GM18868 (cell line): ENCODE results near the gene REEP5.

Source experiments
- ATAC-seq: cut with Tn5 transposase; IDR thresholded peaks from one replicate; pipeline ENCODE4 v1.9.1; 2021; ENCODE audit warnings: mild to moderate bottlenecking, moderate library complexity; ENCODE audit not compliant: unreplicated experiment

REEP5 gene

DNA sequence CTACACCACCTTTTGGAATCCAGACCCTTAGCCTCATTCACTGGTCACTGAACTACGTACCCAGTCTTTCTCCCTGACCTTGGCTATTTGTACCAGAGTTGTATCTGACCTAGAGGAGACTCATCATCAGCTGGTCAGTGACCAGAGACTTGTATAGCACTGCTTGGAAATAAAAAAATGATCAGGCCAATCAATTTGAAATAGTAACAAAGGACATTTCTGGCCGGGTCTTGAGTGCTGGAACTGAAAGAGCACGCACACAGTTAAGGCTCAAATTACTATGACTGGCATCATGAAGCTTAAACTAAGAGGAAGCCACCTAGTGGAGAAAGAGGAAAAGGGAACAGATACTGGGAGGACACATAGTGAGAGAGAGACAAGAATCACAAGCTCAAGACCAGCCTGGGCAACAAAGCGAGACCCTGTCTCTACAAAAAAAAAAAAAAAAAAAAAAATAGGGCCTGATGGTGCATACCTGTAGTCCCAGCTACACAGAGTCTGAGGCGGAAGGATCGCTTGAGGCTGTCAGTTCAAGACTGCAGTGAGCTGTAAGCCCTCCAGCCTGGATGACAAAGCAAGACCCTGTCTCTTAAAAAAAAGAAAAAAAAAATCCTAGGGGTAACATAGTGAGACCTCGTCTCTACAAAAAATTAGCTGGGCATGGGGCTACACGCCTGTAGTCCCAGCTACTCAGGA lies 73.8 kb downstream of the REEP5 start:
- peak; percentile 99 for ATAC-seq

DNA sequence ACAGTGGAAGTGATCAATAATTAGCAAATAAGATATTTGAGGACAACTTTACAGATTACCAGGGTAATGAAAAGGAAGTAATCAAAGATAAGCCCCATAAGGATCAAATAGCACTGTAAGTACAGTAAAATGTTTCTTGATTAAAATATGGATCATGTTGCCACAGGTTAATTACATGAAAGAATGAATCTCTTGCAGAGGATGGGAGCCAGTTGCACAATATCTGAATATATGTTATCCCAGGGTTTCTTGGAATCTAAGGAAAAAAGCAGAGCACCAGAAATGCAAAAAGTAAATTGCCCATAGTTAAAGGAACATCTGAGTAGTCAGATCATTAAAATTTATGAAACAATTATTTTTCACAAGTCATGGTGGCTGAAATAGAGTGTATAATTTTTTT lies 74.7 kb downstream of the REEP5 start:
- no peak for ATAC-seq

DNA sequence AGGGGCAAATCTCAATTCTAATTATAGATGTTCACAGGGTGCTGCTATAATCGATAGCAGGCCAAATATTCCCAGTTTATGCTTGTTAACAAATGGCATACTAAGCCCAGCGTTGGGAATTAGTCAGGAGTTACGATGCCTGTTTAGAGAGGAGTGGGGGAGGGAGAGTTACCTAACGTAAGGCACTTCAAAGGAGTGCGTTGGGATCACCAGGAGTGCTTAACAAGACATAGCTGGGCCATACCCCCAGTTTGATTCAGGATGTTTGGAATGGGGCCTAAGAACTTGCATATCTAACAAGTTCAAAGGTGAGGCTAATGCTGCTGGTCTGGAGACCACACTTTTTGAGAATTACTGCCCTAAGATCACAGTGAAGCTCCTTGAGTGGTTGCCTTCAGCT lies 75.5 kb downstream of the REEP5 start:
- ATAC-seq, result no peak

DNA sequence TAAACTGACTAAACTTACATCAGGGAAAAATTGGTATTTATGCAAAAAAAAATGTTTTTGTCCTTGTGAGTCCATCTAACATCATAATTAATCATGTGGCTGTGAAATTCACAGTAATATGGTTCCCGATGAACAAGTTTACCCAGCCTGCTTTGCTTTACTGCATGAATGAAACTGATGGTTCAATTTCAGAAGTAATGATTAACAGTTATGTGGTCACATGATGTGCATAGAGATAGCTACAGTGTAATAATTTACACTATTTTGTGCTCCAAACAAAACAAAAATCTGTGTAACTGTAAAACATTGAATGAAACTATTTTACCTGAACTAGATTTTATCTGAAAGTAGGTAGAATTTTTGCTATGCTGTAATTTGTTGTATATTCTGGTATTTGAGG lies 77.5 kb downstream of the REEP5 start:
- ATAC-seq, result no peak

DNA sequence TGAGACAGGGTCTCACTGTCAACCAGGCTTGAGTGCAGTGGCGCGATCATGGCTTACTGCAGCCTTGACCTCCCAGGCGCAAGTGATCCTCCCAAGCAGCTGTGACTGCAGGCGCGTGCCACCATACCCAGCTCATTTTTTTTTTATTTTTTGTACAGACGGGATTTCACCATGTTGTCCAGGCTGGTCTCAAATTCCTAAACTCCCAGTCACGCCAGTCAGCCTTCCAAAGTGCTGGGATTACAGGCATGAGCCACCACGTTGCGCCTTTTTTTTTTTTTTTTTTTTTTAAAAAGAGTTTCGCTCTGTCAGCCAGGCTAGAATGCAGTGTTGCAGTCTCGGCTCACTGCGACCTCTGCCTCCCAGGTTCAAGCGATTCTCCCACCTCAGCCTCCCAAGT lies 88.1 kb downstream of the REEP5 start:
- ATAC-seq, result no peak

DNA sequence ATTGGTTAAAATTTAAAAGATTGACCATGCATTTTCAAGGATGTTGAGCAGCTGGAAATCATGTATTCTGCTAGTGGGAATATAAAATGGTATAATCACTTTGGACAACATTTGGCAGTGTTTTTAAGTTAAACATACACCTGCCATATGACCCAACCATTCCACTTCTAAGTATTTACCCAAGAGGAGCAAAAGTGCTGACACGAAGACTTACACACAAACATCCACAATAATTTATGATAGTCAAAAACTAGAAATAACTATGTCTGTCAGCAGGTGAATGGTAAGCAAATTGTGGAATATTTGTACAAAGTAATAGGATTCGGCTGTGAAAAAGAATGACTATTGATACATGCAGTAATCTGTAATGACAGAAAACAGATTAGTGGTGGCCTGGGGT lies 91.6 kb downstream of the REEP5 start:
- ATAC-seq, result no peak
